ENCODE data around the gene NAV2.

Gene NAV2

DNA sequence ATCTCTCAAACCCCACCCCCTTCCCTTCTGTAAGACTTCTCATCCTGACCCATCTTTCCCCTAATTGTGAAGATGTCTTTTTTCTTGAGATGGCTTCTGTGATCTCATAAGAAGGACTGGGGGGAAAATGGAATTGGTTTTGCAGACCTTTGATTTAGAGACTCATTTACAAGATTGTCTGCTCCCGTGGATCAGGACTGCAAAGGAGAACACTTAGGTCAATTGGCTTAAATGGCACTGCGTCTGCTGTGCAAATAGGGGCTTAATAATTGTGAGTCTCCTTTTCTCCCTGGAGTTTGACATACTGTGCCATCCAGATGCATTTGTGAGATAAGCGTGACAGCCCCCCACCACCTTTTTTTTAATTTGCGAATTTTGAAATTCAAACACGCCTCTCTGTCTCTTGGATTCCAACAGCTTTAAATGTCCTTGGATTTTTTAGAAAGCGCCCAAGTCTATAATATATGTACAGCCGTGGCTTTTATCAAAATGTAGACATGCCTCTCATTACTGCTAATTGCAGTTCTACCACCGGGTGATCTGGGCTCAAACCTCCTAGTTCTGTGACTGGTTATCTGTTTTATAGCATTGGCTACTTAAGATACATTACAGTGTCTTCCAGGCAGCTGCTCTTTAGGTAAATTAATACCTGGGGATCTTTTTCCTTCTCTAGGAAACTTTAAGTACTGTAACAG, 297.7 kb downstream of the NAV2 start:
- no peak for DNase-seq

DNA sequence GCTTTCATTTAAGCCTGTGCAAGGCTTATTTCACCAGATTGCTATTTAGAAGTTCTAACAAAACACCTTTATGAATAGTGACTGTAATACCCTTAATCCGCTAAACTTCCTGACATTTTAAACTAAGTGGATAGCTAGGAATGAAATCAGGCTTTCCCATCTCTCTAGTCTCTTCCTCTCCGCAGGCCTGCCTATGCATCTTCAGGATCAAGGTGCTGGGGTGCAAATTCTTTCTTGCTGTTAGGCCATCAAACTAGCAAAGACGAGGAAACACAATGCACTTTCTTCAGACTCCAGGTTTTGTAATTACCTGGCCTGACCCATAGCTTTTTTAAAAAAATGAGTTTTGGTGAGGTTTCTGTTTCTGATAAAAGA, 298.2 kb downstream of the NAV2 start:
- DNase-seq = no peak

GRCh38 chr11:20011307-20011951, 298.8 kb downstream of the NAV2 start:
- DNase-seq = no peak

GRCh38 chr11:20013346-20014066, 300.9 kb downstream of the NAV2 start:
- DNase-seq = no peak

- no peak for DNase-seq
Observed at GRCh38 chr11:20014067-20014402, 301.4 kb downstream of the NAV2 start.

GRCh38 chr11:20015101-20015500, 302.5 kb downstream of the NAV2 start:
- no peak for DNase-seq

DNA sequence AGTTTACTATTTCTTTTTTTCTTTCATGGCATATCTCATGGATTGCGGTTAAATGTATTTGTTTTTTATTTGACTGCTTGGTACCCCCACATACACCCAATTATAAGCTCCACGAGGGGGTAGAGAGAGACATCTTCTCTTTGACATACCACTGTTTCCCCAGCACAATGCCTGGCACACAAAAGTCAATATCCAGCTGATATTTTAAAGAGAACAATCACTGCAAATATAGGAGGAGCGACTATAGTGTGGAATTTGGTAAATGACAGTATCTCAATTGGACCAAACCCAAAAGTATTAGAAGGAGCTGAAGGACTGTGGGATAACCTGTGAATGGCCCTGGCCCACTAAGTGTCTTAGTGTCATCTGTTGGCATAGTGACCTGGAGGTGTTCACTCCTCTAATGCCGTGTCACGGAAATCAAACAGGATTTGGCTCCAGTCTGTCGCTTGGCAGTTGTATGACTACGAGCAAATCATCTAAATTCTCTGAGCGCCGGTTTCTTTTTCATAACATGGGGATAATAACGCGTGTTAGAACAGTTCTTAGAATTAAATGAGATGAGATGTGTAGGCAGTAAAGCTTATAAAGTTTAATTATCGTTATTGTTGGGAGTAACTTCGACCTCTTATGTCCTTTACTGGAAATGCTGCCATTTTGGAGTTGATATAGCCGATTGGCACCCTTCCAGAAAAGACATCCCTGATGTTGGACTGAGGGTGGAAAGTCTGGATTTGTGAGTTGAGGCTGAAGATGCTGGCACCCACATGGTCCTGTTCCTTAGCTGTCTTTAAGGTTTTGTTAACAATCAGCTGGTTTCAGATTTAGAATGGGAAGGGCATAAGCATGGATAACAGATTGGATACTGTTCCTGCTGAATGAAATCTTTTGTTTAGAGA, 303.1 kb downstream of the NAV2 start:
- no peak for DNase-seq

DNA sequence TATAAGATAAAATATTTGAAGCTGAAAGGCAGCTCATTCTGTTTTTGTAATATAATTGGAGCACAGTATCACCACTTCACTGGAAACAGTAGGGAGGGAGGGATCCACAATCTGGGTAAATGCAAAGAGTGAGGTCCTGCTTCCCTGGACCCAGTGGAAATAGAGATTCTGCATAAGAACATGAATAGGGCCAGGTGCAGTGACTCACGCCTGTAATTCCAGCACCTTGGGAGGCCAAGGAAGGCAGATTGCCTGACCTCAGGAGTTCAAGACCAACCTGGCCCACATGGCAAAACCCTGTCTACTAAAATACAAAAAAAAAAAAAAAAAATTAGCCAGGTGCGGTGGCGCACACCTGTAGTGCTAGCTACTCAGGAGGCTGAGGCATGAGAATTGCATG, 303.9 kb downstream of the NAV2 start:
- DNase-seq = no peak

DNA sequence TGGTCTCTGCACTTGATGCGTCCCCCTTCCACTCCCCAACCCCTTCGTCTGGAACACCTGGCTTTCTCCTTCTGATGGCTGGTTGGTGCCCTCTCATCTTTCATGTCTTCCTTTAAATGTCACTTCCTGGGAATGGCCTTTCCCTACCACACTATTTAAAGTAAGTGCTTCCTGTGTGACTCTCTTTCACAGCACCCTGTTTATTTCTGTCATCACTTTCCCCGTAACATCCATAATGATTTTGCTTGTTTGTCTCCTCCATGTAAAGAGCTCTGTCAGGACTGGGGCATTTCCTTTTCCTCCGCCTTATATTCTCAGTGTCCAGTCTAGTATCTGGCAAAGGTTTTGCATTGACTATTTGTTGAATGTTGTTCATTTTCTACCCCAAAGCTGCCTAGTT, 304.7 kb downstream of the NAV2 start:
- no peak for DNase-seq

DNA sequence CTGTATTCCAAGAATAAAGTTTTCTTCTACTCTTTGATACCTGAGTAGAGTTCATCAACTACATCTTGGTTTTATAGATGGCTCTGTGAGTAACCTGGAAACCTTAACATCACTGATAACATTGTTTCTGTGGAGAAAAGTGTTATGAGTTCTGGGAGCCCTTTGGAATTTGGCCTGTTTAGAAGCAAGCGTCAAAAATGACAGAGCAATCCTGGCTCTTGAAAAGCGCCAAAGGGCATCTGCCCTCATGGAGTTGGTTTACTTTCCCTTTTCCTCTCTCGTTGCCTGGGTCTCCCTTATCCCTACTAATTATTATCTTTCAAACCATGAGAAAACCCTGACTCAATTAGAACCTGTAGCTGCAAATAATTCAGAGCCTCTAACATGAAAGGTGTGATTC, 307.6 kb downstream of the NAV2 start:
- DNase-seq = no peak

DNA sequence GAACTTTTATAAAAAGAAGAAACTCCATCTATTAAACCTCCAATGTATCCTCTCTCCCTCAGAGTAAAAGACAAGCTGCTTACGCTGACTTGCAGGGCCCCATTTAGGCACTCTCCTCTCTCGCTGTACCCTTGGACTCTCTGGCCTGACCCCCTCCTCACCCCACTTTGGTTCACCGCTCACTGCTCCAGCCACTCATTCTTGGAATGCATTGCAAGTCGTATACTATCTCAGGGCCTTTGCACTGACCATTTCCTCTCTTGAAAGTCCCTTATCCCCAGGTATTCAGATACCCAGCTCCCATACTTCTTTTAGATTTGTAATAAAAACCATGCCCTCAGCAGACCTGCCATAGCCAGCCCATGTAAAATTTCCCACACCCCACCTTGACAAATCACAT, 308.1 kb downstream of the NAV2 start:
- no peak for DNase-seq

- no peak for DNase-seq
Observed at GRCh38 chr11:20021212-20021611, 308.6 kb downstream of the NAV2 start.

DNA sequence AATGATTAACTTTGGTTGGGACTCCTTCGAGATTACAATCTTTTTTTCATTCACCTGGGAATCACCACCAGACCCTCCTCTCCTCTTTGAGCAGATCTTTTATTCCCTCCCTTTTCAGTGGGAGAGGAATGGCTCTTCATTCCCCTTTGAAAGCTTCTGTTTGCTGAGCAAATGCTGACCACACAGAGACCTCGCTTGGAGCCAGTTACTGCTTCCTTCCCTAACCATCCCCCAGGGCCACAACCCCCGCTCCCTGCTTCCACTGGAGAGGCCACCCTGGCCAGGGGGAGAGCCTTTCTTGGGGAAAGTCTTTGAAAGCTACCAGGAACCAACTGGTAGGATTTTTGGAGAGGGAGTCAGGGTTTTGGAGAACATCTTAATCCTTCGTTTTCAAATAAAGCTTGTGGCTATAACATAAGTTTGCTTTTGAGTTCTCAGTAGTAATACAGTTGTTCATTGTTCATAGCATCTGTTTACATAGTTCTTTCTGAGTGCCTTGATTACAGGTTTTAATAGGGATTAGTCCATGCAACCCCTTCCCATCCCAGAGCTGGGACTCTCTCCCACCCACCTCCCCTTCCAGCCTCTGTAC, 309.2 kb downstream of the NAV2 start:
- DNase-seq = no peak

DNA sequence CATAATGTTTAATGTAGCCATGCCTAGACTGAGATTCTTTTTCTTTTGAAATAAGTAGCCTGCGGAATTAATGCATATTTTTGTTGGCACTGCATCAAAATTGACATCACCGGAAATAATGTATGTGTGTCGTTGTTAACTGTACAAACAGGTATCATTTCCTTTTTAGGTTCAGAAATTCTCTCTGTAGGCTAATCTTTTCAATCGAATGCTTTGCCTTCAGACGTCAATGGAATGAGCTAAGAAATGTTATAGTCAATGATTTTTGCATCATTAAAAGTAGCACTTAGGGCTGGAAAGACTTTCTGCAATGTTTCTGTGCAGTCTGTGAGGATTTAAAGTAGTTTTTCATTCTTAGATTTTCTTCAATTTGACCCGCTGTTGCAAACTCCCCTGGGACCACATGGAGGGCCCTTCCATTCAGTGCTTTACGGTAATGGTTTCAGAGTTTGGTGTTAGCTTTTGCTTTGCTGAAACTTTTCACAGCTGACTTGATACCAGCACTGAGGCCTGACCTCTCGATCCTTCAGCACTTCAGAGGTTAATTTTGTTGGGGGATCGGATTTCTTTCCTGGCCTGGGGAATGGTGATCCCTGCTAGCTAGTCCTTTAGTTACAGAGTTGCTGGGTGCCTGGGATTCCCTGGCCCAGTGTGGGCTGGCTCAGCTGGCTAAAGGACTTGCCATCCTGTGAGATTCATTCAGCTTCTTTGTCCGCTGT, 309.9 kb downstream of the NAV2 start:
- DNase-seq = no peak

- no peak for DNase-seq
Observed at GRCh38 chr11:20023082-20023426, 310.4 kb downstream of the NAV2 start.

DNA sequence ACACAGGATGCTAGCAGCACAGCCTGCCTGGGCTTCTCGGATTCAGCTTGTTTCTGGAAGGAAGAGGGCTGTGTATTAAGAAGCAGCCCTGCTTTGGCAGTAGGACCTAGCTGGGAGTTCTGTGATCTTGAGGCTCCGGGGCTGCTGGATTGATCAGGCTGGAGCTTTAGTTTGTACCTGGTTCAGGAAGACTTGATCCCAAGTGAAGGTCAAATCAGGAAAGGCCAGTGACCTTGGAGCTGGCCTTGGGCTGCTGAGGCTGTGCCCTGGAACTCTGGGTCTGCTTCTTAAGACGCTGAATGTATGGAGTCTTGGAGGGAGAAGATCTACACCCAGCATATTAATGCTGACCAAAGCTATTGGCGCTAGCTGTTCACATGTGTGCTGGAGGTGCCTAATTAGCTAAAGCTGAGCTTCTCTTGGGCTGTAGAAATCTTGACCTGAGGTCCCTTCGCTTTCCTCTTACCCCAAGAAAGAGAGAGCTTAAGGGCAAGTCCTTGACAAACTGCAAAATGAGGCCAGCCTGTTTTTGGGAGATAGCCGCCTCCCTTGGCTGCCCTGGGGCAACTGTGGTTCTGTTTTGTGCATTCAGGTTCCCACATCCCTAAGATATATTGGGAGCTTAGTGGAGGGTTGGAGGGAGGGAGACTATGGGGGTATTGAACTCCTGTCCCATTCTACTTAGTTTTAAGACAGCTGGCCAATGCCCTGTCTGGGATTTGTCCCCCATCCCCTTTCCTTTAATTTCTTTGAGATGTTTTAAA, 311.7 kb downstream of the NAV2 start:
- no peak for DNase-seq

GRCh38 chr11:20025332-20025840, 312.7 kb downstream of the NAV2 start:
- no peak for DNase-seq

DNA sequence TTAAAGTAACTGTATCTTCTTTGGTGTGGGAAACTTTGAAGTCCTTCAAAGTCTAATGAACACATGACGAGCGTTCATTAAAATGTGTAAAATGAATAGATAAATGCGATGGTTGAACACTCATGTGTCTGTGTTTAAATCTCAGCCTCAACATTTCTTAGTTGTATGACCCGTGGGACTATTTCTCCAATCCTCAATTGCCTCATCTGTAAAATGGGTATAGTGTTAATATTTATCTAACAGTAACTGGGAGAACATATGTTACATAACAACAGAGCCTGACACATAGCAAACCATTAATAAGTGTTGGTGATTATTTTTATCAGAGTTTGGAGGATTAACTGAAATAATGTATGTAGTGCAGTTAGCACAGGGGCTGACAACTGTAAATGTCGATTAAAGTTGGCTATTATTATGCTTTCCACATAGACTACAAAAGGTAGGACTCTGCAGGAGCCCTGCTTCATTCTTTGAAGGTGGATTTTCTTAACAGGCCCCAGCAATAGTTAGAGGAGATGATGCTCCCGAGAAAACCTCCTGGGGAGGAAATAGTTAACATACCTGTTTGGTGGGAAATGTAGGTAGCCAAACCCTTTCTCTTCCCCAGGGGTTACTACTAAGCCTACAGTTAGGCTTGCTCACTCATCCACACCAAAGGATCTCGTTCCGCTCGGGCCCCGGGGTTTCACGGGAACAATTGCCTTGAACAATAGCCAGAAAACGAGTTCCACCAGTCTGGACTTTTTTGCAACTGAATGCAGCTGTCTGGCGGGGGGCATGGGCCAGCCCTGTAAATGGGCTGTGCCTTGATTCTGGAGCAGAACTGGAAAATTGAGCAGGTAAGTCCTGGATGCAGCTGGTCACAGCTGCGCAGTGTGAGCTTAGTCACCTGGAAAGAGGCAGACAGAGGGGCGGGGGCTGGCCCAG, 314.3 kb downstream of the NAV2 start:
- no peak for DNase-seq

DNA sequence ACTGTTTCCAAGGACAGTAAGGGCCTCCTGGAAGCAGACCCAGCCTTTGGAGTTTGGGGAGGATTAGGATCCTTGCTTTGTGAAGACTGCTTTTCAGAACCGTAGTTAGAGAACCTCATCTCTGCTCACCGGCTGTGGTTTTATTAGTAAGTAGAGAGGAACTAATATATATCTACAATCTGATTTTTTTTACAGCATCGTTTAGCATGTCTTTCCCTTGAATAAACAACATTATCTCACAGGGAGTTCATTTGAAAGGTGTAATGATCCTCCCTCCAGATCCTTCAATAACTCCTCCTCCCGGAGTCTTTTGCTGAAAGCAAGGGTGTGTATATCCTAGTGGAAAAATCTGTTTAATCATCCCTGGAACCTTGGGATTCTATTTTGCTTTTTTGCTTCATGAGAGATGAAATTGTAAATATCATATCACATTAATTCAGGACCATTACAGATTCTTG, 314.9 kb downstream of the NAV2 start:
- DNase-seq = no peak

DNA sequence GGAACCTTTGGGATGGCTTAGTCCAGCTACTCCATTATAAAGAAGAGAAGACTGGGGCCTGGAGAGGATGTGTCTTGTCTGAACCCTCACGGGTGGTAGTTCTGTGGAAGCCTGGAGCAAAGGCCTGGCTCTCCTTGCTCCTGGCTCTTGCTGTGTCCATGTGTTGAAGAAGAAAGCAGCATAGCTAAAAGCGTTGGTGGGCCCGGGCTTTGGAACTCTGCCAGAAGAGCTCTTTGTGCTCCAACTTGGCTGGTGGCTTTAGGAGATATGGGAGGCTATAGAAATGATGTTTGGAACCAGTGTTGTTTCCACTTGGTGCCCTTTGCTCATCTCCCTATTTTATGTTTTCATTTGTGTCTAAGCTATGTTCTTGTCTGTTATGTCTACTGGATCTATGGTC, 316.6 kb downstream of the NAV2 start:
- no peak for DNase-seq

Measured in stimulated activated naive CD4-positive, alpha-beta T cell (primary cell).